Adipose tissue (tissue), 3 donors: Measurements from ENCODE around the gene POU3F1. TPM values are rescaled to one million over a fixed set of nuclear protein-coding genes. Genes with fewer than 3 reads are reported as not detected.
"Not testable (repeated sequence)": the region's sequence is repeated elsewhere in the genome, so short reads cannot be mapped to it uniquely, and the experiment has no call there.

ENCODE experiments used
- H3K27ac ChIP-seq: one replicate; pipeline ENCODE4 v1.5.1; 2013; ENCODE audit warnings: low read depth, low read length
- WGBS, 3 donors: extraction: QIAGEN DNeasy Blood & Tissue Kit; methylation state at CpG; one replicate each; pipeline ENCODE4 v1.1.7; 2013; 5-methylcytosine and 5-hydroxymethylcytosine counted together
- polyA plus RNA-seq, 3 donors: library from polyadenylated mRNA; stranded (reverse); fragments of 200-250 nt; gene quantifications; one replicate each; pipeline ENCODE4 v1.2.3, GENCODE V29; 2013
- donor health status: healthy with polysubstance abuse.
- donor health status: Bipolar disorder and iron deficiency.
- donor health status: healthy.

POU3F1 gene
- polyA plus RNA-seq, 3 donors: 0.07 TPM; not detected in 2

- not testable (repeated sequence) for H3K27ac ChIP-seq
- WGBS, 3 donors: 93 to 100% (median 95%) methylated on average over 2 of the region's 2 CpGs
Measured at GRCh38 chr1:38032992-38033391, 13.6 kb downstream of the POU3F1 start.

- no peak overlapping the region for H3K27ac ChIP-seq
- 58 to 83% (median 71%) methylated on average over 4 of the region's 4 CpGs for WGBS, 3 donors
Measured at GRCh38 chr1:38031513-38031866, 15.1 kb downstream of the POU3F1 start.

DNA sequence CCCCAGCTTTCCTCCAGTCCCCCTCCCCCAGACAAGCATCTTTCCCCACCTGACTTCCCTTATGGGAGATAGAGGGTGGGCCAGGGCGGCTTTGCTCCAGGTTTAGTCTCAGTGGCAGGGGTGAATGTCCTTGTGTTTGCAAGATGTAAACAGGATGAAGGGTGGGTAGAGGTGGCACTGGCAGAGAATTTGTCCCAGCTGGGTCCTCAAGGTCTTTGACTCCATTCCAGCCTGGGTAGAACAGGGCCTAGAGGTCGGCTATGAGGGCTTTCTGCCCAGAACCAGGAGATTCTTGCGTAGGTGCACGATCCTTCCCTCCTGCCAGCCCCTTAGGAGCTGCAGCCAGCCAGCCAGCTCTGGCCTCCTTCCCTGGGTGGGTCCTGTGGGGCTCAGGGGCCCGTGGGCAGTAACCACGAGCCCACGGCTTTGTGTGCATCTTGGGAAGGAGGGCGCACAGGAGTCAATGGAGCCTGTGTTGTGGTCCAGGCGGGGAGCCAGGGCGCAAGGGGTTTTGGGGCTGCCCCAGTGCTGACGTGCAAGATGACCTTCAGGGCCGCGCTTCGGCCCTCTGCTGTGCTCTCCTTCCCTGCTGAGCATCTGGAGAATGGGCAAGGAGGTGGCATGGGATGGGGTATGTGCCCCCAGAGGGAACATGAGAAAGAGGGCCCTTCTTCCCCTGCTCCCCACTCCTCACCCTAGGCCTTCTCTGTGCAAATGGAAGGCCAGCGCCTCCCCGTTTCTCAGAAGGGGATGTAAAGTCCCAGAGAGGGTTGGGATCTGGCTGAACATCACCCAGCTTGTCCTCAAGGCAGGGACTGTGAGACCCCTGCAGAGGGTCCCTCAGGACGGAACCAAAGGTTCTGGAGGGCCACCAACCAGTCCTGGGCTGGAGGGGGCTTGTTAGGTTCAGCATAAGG, 15.7 kb downstream of the POU3F1 start:
- 59 to 76% (median 73%) methylated on average over 17 of the region's 17 CpGs for WGBS, 3 donors
- no peak overlapping the region for H3K27ac ChIP-seq

DNA sequence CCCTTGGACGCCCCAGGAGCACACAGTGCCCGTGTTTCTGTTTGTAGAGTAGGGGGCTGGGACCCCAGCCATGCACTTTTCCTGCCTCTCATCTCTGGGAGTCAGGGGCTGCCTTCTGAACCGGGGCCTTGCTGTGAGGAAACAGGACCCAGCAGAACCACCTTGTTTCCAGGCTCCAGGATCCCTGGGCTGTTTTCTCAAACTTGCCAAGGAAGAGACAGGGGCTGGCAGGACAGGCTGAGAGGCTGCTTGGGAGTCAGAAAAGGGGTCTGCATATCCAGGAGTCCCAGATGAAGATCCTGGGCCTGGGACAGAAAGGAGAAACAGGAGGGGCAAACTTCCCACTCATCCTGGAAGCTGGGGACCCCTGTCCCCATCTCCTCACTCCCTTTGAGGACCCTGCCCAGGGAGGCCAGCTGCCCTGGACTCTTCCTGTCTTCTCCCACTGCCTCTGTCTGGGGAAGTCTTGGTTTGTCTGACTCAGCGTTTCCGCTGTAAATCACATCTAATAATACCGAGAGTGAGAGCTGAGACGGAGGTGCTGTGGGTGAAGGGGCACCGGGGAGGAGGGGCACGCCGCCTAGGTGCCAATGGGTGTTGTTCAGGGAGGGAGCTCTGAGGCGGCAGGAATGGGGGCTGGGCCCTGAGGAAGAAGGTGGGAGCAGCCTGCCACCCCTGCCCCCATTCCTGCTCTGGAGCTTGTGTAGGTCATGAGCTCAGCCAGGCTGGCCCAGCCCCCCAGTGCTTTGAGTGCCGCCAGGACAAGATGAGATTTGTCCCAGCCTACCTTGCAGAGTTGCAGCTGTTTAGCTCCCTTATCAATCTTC, 16.7 kb downstream of the POU3F1 start:
- WGBS, 3 donors: 10 to 11% (median 11%) methylated on average over 12 of the region's 12 CpGs

GRCh38 chr1:38029081-38029681, 17.4 kb downstream of the POU3F1 start:
- no peak overlapping the region for H3K27ac ChIP-seq
- 23 to 42% (median 37%) methylated on average over 23 of the region's 23 CpGs for WGBS, 3 donors

More for the DNA sequence above, 16.7 kb downstream of the POU3F1 start:
- no peak overlapping the region for H3K27ac ChIP-seq

DNA sequence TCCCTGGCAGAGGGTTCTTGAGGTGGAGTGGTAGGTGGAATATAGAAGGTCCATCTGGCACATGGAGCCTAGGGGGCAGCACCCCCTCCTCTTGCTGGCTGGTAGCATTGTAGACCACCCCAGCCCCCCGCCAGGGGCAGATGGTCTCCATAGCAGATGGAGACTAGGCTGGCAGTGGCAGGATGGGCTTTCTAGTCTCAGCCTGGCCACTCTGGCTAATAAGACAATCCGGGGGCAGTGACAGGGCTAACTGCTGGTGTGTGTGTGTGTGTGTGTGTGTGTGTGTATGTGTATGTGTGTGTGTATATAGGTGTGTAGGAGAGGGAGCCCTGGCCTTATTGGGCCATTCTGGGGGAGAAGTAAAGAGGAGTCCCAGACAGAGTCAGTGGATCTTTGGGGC, 17.9 kb downstream of the POU3F1 start:
- no peak overlapping the region for H3K27ac ChIP-seq
- 73 to 92% (median 76%) methylated on average over 2 of the region's 2 CpGs for WGBS, 3 donors

DNA sequence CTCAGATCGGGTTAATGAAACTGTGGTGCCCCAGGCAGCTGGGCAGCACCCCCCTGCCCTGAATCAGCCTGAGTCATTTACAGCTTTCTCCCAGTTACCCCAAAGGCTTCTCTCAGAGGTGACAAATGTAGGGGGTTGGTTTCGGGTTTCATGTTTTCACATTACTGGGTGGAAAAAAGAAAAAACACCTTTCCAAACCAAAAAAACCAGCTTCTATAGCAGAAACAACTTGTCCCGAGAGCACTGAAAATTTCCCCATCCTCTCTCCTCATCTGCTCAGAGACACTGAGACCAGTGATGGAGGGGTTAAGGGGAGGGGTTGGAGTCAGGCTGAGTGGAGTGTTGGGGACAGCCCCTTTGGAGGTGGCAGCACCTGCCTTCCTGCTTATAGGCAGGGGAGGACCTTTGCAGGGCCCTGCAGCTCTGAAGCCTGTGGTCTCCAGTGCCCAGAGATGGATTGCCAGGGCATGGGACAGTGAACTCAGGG, 18.4 kb downstream of the POU3F1 start:
- 74 to 84% (median 75%) methylated on average over 3 of the region's 3 CpGs for WGBS, 3 donors
- H3K27ac ChIP-seq: no peak overlapping the region

GRCh38 chr1:38027201-38028104, 19.1 kb downstream of the POU3F1 start:
- no peak overlapping the region for H3K27ac ChIP-seq
- 86 to 89% (median 87%) methylated on average over 18 to 19 of the region's 19 CpGs for WGBS, 3 donors

DNA sequence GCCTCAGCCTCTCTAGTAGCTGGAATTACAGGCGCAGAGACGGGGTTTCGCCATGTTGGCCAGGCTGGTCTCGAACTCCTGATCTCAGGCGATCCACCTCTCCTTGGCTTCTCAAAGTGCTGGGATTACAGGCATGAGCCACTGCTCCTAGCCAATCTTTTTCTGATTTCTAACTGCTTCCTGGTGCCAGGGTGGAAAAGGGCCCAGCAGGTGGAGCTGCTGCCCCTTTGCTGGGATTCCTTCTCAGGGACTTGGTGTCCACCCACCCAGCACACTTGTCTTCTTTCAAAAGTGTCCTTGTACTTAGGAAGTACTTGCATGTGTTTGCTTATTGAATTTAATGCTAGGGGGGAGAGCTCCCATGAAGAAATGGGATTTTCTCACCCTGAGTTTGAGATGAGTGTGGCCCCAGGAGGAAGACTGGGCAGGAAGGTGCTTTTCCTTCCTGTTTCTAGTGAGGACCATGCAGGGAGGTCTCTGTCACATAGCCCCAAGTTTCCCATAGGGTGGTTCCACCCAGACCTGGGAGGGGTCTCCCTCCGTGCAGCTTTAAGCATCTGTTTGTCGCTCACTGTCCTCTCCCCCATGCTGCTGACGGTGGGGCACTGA, 19.9 kb downstream of the POU3F1 start:
- no peak overlapping the region for H3K27ac ChIP-seq
- WGBS, 3 donors: 75 to 80% (median 77%) methylated on average over 8 of the region's 8 CpGs

- H3K27ac ChIP-seq: no peak overlapping the region
- WGBS, 3 donors: 90 to 92% (median 91%) methylated on average over 6 of the region's 6 CpGs
Measured at GRCh38 chr1:38025664-38026063, 20.9 kb downstream of the POU3F1 start.

DNA sequence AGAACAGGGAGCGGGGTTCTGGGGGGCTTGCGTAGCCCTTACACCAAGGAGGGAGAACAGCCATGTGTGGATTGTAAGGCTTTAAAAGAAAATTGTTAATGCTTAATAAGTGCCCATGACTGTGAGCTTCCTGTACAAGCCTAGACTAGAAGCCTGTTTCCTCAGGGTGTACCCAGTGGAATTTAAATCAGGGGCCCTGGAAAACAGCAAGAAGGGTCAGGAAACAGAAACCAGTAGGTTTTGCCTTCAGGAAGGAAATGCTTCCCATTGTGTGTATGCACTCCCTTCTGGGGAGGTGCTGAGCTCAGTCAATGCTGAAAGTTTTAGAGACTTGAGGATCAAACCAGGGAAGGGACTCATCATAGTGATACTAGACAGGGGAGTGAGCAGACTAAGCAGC, 21.4 kb downstream of the POU3F1 start:
- 91 to 100% (median 97%) methylated on average over 2 of the region's 2 CpGs for WGBS, 3 donors

GRCh38 chr1:38022810-38023209, 23.8 kb downstream of the POU3F1 start:
- WGBS, 3 donors: 86 to 93% (median 89%) methylated on average over 3 of the region's 3 CpGs
- no peak overlapping the region for H3K27ac ChIP-seq

More for the DNA sequence above, 21.4 kb downstream of the POU3F1 start:
- no peak overlapping the region for H3K27ac ChIP-seq

GRCh38 chr1:38021969-38022368, 24.6 kb downstream of the POU3F1 start:
- 85 to 96% (median 94%) methylated on average over 5 of the region's 5 CpGs for WGBS, 3 donors
- no peak overlapping the region for H3K27ac ChIP-seq

DNA sequence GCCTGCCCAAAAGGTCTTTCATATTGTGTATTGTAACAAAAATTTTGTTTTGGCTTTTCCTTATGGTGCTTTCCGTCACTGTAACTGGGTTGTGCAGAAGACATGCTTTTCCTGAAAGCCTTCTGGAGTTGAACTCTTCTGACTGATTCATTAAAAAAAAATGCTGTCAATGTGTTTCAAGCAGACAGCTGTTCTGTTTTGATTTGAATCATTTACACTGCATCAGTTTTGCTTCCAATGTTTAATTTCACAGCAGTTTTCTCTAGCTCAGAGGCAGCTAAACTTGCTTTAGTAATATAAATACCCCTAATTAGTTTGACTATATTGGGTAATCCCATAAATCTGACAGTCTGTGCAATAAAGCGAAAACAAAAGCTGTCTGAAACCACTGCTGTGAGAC, 26.2 kb downstream of the POU3F1 start:
- 97 to 99% (median 97%) methylated on average over 2 of the region's 2 CpGs for WGBS, 3 donors
- H3K27ac ChIP-seq: no peak overlapping the region

DNA sequence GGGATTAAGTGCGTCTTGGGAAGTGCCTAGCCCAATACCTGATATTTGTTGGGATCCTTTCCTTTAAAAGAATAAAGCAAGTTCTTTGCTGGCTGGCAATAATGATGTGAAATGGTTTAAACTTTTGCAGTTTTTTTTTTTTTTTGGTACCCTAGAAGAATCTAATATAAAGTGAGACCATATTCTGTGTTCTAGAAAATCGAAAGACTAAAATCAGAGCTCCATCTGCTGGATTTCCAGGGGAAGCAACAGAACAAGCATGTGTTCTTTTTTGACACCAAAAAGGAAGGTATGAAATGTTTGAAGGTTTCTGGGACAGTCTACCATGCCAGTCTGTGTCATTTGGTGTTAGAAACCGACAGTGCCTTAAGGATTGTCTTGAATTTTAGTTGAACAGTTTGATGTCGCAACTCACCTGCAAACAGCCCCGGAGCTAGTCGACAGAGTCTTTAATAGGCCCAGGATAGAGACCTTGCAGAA, 27.7 kb downstream of the POU3F1 start:
- no peak overlapping the region for H3K27ac ChIP-seq
- 70 to 74% (median 72%) methylated on average over 6 of the region's 6 CpGs for WGBS, 3 donors

DNA sequence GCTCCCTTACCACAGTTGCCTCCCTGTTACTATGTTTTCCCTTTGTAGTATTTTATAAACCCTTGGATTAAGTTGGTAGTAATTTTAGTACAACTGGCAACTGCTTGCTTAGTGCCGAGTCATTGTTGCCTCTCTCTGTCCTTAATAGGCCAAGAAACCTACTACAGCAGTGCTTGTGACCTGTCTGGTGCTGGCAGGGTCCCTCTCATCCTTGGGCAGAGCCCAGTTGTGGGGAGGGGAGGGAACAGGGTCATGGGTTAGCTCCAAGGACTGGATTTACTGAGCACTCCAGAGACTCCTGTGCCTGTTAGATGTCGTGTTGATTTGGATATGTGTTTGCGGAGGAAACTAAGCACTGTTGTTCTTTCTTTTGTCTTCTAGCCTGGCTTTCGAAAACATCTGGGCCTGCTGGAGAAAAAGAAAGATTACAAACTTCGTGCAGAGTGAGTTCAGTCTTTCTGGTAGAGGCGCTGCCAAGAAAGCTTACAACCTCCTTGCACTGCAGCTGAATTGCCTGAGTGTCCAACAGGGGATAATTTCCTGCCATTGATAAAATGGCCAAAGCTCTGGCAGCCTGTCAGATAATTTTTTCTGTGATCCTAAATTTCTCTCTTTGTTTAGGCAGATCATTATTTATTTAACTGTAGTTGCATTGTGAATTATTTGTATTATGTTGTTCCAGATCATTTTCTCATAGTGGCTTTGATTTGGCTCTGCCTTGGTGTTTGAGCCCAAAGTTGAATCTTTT, 30.4 kb downstream of the POU3F1 start:
- 48 to 55% (median 53%) methylated on average over 6 of the region's 6 CpGs for WGBS, 3 donors
- H3K27ac ChIP-seq: no peak overlapping the region
